ENCODE measurements around the gene RAVER2.

Gene RAVER2

DNA sequence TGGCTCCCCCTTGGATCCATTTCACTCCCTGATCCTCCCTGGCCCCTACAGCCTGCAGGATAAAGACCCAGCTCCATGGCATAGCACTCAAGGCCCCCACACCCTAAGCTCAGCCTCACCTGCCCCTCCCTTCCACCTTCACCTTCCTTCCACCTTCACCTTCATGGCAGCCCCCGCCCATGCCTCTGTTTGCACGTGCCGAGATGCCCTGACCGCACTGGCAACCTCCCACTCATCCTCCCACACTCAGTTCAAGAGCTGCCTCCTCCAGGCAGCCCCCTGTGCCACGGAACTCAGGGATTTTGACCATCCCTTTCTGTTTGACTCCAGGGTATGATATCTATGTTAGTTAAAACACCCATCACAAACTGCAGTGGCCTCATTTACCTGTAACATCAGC, 109.8 kb downstream of the RAVER2 start:
- no peak for DNase-seq
- no peak overlapping the region for H3K4me3 ChIP-seq (ENCODE audit: low read depth, low read length)
- H3K27ac ChIP-seq = no peak overlapping the region
- TF ChIP-seq, protein P1, sequence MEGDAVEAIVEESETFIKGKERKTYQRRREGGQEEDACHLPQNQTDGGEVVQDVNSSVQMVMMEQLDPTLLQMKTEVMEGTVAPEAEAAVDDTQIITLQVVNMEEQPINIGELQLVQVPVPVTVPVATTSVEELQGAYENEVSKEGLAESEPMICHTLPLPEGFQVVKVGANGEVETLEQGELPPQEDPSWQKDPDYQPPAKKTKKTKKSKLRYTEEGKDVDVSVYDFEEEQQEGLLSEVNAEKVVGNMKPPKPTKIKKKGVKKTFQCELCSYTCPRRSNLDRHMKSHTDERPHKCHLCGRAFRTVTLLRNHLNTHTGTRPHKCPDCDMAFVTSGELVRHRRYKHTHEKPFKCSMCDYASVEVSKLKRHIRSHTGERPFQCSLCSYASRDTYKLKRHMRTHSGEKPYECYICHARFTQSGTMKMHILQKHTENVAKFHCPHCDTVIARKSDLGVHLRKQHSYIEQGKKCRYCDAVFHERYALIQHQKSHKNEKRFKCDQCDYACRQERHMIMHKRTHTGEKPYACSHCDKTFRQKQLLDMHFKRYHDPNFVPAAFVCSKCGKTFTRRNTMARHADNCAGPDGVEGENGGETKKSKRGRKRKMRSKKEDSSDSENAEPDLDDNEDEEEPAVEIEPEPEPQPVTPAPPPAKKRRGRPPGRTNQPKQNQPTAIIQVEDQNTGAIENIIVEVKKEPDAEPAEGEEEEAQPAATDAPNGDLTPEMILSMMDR (IDR thresholded peaks at IDR 0.05; ENCODE audit: low read depth, low read length) = no peak
- H3K36me3 ChIP-seq = no peaks in the 10 kb centered on the region; the same call in none of the 2 replicates
- H3K9me3 ChIP-seq (ENCODE audit: severe bottlenecking) = no peaks in the 10 kb centered on the region
- H3K27me3 ChIP-seq (ENCODE audit: insufficient read depth, low read depth, severe bottlenecking) = no peaks in the 10 kb centered on the region

DNA sequence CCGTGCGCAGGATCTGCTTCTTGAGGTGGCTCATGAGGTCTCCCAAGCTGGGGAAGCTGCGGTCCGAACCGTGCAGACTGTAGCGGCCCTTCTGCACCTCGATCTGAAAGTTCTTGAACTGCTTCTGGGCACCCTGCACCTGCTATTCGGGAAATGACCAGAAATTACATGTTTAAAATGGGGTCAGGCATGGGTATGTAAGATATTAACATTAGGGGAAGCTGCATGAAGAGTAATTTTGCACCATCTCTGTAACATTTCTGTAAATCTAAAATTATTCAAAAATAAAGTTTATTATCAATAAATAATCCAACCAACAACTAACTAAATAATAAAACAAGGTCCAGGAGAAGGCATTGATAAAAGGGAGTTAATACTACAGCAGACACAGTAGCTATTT, 110.7 kb downstream of the RAVER2 start:
- Histone ChIP-seq H3K36me3 (no peaks in the 10 kb centered on the region; the same call in none of the 2 replicates), H3K4me3 (ENCODE audit: low read depth, low read length) (no peak overlapping the region), H3K9me3 (ENCODE audit: severe bottlenecking) (no peaks in the 10 kb centered on the region), H3K27me3 (ENCODE audit: insufficient read depth, low read depth, severe bottlenecking) (no peaks in the 10 kb centered on the region), H3K27ac (no peak overlapping the region)
- no peak for DNase-seq
- TF ChIP-seq, protein P1 (IDR thresholded peaks at IDR 0.05; ENCODE audit: low read depth, low read length) = no peak

DNA sequence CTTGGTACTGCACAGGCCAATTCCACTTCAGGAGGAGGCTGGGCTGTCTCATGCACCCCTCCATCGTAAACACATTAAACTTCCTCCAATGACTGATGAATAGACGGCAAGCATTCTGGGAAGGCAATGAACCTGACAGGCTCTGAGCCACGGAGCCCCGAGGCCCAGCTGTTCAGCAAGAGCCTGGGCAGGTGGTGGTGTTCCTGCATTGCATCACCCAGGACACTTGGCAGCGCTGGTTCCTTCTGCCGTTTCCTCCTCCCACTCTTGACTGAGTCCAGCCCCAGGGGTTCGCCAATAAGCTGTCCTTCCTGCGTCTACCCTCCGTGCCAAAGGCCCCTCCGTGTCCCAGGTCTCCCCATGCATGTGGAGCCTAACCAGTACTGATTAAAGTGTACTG, 111.7 kb downstream of the RAVER2 start:
- DNase-seq = peak; percentile 39
- Histone ChIP-seq H3K9me3 (ENCODE audit: severe bottlenecking) (no peaks in the 10 kb centered on the region), H3K36me3 (no peaks in the 10 kb centered on the region; the same call in none of the 2 replicates), H3K27me3 (ENCODE audit: insufficient read depth, low read depth, severe bottlenecking) (no peaks in the 10 kb centered on the region), H3K4me3 (ENCODE audit: low read depth, low read length) (no peak overlapping the region), H3K27ac (no peak overlapping the region)
- TF ChIP-seq, protein P1 (IDR thresholded peaks at IDR 0.05; ENCODE audit: low read depth, low read length) = no peak

DNA sequence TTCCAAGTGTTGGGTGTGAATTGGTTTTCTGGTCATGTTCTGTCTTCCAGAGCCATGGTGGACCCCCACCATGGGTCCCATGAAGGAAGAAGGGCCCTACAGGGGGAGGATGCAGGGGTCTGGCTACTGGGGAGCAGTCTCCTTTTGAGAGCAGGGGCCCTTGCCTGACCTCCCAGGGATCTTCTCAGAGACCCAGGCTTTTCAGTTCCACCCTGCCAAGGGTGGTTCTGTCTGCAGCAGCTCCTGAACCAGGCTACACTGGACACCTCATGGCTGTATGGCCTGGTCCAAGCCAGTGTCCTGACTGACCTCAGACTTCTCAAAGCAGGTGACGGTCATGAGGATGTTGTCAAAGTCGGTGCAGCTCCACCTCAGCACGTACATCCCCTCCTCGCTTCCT, 112.5 kb downstream of the RAVER2 start:
- H3K9me3 ChIP-seq (ENCODE audit: severe bottlenecking) = no peaks in the 10 kb centered on the region
- no peaks in the 10 kb centered on the region; the same call in none of the 2 replicates for H3K36me3 ChIP-seq
- H3K4me3 ChIP-seq (ENCODE audit: low read depth, low read length) = no peak overlapping the region
- no peaks in the 10 kb centered on the region for H3K27me3 ChIP-seq (ENCODE audit: insufficient read depth, low read depth, severe bottlenecking)
- TF ChIP-seq, protein P1 (IDR thresholded peaks at IDR 0.05; ENCODE audit: low read depth, low read length) = no peak
- no peak overlapping the region for H3K27ac ChIP-seq
- DNase-seq = no peak

DNA sequence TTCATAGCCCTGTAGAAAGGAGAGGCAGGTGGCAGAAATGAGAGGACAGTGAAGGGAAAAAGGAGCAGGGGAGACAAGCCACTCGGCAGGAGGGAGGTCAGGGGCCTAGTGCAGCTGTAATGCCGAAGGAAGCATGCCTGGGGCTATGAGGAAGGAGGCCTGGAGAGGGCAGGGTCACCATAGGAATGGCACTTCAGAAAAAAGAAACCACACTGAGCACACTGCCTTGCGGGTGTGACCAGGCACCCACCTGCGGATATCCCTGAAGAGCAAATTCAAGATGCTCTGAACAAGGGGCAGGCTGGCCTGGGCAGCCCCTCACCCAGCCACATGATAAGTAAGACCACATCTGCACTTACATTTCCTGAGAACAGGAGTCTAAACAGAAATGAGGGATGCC, 116.7 kb downstream of the RAVER2 start:
- Histone ChIP-seq H3K9me3 (ENCODE audit: severe bottlenecking) (no peaks in the 10 kb centered on the region), H3K36me3 (peaks cover 8% of the 10 kb centered on the region), H3K27me3 (ENCODE audit: insufficient read depth, low read depth, severe bottlenecking) (no peaks in the 10 kb centered on the region), H3K27ac (no peak overlapping the region), H3K4me3 (ENCODE audit: low read depth, low read length) (no peak overlapping the region)
- DNase-seq = peak; percentile 15
- TF ChIP-seq, protein P1 (IDR thresholded peaks at IDR 0.05; ENCODE audit: low read depth, low read length) = peak; percentile 53

Measured in WERI-Rb-1 (cell line).